Left ventricle myocardium superior (tissue), 1 donor: ENCODE data around the gene NSMF. TPM values are rescaled to one million over a fixed set of nuclear protein-coding genes. Genes with fewer than 3 reads are reported as not detected.
A peak's percentile ranks its signal among the peaks of the same experiment; 100 is the strongest.

Source experiments
- ATAC-seq: fragments of 200-7000 bp; cut with Tn5 transposase; one replicate; pipeline ENCODE4 v1.9.1; 2020; ENCODE audit warnings: mild to moderate bottlenecking, moderate library complexity
- DNase-seq: peaks from one replicate; pipeline ENCODE4 v3.0.0-alpha.2; 2020
- intact Hi-C: fragments of 100-400 bp; cut with micrococcal nuclease; formaldehyde crosslinking; loops from one replicate; pipeline ENCODE4 v1.11.0; 2022
- long read RNA-seq: library from polyadenylated mRNA; unstranded; transcript quantifications from one replicate; pipeline ENCODE4 v2.0.0, GENCODE V29; 2021
- total RNA-seq: library from RNA; stranded (reverse); fragmentation: NEBNext Ultra II Directional; extraction: Animal tissue kit (Norgen Biotek cat#: 25700); gene quantifications from one replicate; pipeline ENCODE4 v1.2.1, GENCODE V29; 2021
- donor health status: DM: no; HTN: yes; CAD: no; lungs with severe emphysema.

Gene NSMF, protein sequence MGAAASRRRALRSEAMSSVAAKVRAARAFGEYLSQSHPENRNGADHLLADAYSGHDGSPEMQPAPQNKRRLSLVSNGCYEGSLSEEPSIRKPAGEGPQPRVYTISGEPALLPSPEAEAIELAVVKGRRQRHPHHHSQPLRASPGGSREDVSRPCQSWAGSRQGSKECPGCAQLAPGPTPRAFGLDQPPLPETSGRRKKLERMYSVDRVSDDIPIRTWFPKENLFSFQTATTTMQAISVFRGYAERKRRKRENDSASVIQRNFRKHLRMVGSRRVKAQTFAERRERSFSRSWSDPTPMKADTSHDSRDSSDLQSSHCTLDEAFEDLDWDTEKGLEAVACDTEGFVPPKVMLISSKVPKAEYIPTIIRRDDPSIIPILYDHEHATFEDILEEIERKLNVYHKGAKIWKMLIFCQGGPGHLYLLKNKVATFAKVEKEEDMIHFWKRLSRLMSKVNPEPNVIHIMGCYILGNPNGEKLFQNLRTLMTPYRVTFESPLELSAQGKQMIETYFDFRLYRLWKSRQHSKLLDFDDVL
- 10.2 TPM for total RNA-seq
- long read RNA-seq, transcript NSMF-201 (15 exons, 2,981 nt): major isoform, 9 of 27 reads
- long read RNA-seq, partial matches to known transcripts: 5 of 27 reads
- long read RNA-seq, other reads (novel, unspliced or antisense): 11 of 27 reads

DNA sequence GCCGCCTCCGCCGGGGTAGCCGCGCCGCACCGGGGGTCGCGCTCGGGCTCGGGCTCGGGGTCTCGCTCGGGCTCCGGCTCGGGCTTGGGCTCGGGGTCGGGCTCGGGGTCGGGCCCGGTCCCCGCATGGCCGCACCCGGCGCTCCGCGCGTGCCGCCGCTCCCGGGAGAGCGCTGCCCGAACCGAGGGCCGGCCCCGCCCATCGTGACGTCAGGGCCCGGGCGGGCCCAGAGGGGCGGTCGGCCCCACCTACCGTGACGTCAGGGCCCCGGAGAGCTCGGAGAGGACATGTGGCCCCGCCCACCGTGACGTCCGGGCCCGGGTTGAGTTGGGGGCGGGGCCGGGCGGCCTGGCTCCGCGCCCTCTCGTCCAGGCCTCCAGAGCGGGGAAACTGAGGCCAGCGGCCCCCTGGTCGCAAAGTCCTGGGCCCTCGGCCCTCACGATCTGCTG is at the start of gene NSMF:
Gene NSMF, minus strand, starts transcription at position 183 of the 449 bp plus-strand sequence. CDS start 232 bp downstream, outside the sequence.
- ATAC-seq: peak; percentile 91
- DNase-seq: peak; percentile 97

DNA sequence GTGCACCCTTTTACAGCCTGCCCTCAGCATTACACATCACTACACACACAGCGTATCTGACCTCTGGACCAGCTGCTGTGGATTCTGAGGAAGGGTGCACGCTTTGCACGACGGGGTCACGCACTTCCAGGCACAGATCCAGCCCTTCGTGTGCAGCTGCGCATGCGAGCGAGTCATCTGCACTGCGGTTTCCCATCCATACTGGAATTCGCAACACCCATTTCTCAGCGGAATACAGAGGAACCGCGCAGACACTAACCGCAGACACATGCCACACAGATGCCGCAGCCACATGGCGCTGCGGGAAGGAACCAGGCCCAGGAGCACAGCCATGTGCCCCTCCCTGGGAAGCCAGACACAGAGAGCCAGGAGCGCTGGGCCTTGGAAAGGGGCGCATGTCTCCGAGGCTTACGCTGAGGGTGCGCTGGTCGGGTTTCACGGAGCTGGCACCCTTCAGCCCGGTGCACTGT is 47.6 kb upstream of the NSMF start:
- ATAC-seq (no peak), DNase-seq (no peak)
- intact Hi-C loops: no loop called here

More for the DNA sequence above, at the start of gene NSMF:
- intact Hi-C loops: no loop called here

DNA sequence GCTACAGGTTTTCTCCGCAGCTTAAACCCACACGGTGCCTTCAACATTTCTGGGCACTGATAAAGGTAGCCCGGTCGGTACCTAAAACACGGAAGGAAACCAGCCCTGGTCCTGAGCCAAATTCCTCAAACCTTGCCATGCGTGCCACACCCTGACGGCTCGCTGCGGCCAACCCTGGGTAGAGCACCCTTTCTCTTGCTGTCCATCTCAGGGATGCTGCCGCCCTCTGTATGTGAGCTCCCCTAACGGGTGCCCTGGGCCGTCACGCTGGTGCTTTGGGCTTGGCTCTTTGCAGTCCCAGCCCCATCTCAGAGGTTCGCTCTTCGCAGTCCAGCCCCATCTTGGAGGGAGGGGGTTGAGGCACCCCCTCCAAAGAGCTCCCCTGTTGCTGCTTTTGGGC is 47.1 kb upstream of the NSMF start:
- DNase-seq (no peak), ATAC-seq (no peak)
- intact Hi-C loops: no loop called here

DNA sequence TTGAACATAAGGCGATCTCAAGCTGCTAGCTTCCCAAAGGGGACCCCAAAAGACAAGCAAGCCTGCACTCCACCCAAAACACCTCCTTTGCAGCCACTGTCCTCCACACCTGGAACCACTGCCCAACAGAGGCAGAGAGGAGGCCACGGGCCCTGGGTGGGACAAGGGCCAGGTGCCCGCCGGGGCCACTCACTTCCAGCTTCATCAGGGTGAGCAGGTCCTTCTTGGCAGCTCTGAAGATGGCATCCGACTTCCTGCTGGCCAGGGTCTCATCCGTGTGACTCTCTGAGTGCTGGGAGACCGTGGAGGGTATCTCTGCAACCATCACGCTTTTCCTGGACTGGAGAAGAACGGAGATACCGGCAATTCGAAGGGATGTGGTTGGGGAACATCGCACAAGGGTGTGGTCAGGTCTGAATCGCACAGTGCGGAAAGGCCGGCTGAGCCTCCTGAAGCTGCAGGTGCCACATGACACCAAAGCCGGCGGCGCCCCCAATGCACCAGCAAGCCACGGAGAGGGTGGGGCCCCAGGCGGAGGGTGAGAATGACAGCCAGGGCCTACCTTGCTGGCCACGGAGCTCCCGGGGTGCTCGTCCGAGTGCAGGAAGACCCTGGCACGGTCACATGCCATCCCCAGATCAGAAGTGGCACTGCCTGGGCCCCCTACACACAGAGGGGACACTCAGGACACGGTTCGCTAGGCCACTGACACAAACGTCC is 46.4 kb upstream of the NSMF start:
- intact Hi-C loops: no loop called here
- ATAC-seq: no peak
- DNase-seq: no peak

DNA sequence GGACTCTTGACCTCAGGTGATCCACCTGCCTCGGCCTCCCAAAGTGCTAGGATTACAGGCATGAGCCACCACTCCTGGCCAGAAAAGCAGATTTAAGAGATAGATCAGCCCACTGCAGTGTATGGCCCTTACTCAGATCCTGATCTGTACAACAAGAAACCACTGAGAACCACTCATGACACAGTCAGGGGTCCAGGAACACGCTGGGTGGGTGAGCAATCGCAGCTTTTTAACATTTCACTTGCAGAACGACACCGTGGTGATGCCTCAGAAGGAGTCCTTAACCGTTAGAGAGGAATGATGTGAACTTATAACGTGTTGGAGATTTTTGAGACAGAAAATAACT is 45.3 kb upstream of the NSMF start:
- DNase-seq (no peak), ATAC-seq (no peak)
- intact Hi-C loops: no loop called here

DNA sequence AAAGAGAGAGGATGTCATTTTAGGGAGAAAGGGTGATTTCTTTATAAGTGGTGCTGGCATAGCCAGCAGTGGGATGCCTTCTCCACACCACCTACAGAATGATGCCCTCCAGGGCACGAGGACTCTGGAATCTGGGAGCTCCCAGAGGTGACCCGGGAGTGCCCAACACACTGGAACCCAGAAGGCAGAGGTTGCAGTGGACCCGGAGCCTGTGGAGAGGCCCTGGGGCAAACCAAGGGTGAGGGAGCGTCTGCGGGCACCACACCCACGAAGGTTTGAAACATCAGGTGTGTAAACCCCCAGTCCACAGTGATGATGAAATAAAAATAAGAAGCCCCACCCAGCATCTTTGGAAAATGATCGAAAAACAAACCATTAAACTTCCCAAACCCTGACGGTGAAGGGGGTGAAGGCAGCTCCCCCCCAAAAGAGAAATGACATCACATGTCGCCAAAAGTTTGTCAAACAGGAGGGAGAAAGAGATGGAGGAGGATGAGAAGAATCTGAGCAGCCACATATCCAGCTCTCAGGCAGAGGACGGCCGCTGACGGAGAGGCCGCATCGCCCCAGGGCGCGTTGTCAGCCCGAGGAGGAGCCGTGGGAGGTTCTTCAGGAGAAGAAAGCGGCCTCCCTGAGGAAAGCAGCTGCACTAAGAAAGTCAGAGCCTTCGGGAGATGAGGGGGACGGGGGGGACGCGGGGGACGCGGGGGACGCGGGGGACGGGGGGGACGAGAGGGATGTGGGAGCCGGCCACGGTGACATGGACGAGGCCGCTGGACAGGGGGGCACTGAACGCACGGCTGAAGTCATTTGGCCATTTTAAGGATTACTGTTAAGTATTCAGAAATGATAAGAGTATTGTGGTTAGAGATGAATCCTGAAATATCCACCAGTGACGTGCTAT is 43.1 kb upstream of the NSMF start:
- ATAC-seq (no peak), DNase-seq (no peak)
- intact Hi-C loops: no loop called here

DNA sequence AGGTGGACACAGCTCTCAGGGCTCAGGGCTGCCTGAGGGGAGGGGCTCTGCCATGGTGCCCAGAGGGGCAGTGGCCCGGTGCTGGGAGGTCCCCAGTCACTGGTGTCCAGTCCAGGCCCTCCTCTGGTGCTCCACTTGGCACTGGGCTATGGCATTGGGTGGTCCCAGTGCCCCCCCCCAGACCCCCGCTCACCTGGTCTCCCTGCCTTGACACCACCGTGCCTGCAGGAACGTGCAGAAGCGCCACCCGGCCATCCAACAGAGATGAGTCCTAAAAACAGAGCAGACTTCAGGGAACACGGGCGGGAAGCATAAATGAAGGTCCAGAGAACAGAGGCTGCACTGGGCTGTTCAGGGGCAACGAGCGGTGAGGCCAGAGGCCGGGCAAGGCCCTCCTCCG is 42.3 kb upstream of the NSMF start:
- ATAC-seq (no peak), DNase-seq (no peak)
- intact Hi-C loops: no loop called here

DNA sequence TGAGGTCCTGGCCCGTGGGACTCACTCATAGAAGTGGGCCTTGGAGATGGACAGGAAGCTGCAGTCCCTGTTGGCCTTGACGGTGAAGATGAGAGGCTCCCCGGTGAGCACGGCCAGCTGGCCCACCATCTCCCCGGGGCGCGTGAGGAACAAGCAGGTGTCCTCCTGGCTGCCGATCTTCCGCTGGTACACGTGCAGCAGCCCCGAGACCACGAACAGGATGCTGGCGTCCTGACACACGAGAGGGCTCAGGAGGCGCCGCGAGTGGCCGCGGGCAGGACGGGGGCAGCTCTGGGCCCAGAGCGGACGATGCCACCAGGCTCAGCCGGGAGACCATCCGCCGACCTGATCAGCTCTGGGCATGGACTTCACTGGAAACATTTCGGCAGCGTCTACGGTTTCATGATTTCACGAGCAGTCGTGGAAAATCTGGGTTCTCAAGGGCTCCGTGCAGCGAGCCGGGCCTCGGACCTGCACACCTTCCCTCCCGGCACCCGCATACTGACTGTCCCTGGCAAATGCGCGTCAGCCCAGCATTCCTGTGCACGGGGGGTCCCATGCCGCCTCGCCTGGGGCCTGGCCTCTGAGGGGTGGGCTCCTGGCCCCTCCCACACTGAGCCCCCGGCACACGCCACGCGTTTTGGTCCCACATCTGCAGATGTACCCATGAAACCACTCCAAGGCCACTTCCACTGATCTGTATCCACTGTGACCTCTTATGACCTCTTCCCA is 41.7 kb upstream of the NSMF start:
- no peak for DNase-seq
- ATAC-seq: no peak
- intact Hi-C loops: no loop called here

DNA sequence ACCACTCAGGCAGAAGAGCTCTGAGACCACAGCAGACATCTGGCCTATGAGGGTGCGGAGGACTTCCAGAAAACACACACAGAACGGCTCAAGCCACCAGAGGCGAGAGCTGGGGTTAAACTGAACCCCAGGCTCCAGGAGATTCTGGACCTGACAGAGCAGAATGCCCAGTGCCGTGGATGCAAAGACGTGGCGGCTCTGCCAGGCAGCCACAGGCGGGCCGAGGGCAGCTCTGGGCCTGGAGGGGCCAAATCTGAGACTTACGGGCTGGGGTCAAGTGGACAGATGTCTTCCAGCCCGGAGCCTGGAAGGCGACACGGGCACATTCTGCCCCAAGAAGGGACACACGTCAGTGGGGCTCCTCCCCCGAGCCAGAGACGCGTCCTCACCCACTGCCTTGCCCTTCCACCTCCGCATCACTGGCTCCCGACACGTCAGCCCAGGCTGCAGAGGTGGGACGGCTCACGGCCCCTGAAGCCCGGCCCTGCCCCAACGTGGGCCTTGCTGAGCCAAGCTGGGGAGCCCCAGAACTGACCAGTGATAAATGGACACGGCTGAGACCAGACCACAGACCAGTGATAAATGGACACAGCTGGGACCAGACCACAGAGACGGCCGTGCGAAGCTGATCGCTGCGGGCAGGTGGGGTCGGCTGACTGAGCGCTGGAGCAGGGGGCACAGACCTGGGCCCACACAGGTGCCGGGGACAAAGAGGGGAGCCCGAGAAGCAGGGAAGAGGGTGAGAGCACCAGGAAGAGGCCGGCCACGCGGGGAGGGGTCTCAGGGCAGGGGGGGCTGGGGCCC is 40.9 kb upstream of the NSMF start:
- no peak for ATAC-seq
- intact Hi-C loops: no loop called here
- no peak for DNase-seq

DNA sequence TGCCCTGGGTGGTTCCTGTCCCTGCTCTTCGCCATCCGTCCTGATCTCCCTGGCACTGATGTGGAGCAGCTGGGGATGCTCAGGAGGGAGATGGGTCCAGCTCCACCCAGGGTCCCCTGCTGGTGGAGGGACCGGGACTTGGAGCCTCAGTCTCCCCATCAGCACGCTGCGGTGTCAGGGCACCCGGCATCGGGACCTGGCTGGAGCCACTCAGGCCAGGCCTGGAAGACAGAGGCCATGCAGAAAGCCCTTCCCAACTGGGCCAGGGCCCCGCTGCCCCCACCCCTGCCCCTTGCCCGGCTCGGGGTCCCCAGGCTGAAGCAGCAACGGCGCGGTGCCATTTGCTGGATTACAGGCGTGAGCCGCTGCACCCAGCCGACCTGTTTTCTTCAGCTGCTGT is 40.3 kb upstream of the NSMF start:
- DNase-seq (no peak), ATAC-seq (no peak)
- intact Hi-C loops: no loop called here

DNA sequence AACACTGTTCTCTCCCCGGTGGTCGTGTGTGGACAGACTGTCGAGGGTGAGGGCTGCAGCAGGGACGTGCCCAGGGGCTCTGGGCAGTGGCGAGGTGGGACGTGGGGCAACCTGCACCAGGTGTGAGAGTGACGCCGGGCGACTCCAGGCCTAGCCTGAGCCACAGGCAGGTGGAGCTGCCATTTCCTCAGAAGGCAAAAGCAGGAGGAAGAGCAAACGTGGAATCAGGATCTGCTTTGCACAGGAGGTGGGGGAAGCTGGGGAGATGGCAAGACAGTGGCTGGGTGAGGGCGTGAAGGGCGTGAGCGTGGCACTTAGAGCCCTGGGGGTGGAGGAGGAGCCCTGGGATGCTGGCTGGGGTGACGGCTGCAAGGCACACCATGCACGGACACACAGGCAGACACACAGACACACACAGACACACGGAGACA is 39.6 kb upstream of the NSMF start:
- DNase-seq (no peak), ATAC-seq (no peak)
- intact Hi-C loops: no loop called here

DNA sequence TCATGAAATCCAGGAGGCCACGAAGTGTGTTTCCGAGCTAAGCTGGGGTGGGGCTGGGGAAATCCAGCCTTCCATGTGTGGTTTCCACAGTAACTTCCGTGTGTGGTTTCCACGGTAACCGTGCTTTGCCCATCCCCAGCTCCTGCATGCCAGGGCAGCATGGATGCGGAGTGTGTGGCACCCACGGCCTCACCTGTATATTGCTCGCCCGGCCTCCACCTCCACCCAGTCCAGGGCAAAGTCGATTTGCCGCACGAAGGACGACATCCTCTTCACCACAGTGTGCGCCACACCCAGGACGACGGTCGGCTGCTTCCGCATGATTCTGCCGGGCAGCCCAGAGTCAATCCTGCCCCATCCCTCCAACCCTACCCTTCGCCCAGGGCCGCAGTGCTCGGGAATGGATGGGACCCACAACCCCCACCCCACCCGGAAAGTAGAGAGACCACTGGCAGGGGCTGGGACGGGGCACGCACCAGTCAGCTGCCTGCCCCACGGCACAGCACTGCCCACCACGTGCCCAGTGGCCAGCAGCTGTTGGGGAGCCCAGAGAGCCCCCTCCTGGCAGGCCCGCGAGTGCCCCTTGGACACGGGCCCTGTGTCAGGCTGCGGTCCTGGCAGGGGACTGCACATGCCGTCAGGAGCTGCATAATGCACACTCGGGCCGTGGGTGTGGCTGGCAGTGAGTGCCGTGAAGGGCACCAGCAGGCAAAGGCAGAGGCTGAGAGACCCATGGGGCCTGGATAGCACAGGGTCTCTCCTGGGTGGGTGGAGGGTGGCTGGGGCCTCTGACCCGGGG is 39.0 kb upstream of the NSMF start:
- DNase-seq: no peak
- intact Hi-C loops: no loop called here
- ATAC-seq: no peak

DNA sequence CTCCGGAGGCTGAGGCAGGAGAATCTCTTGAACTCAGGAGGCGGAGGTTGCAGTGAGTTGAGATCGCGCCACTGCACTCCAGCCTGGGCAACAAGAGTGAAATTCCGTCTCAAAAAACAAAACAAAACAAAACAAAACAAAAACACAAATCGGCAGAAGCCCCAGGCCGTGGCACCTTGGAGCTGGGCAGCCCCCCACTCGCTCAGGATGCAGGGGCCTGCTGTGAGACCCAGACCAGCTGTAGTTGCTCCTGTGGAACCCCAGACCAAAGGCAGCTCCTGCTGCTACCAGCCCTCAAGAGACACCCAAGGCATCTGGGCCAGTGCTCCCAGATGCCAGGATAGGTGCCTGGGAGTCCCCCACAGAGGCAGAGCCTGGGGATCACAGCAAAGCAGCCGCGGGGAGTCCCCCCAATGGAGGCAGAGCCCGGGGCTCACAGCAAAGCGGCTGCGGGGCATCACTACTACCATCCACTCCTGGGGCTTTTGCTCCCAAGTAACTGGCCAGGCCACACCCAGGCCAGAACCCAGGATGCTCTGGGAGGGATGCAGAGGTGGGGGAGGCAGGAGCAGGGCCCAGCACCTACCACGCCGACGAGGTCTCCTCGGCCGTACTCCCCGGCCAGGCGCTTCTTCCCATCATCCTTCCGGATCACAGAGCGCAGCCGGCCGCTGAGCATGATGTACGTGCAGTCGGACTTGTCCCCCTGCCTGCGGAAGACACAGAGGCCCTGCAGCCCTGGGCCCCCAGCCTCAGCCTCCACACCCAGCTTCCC is 37.7 kb upstream of the NSMF start:
- intact Hi-C loops: no loop called here
- no peak for DNase-seq
- no peak for ATAC-seq

DNA sequence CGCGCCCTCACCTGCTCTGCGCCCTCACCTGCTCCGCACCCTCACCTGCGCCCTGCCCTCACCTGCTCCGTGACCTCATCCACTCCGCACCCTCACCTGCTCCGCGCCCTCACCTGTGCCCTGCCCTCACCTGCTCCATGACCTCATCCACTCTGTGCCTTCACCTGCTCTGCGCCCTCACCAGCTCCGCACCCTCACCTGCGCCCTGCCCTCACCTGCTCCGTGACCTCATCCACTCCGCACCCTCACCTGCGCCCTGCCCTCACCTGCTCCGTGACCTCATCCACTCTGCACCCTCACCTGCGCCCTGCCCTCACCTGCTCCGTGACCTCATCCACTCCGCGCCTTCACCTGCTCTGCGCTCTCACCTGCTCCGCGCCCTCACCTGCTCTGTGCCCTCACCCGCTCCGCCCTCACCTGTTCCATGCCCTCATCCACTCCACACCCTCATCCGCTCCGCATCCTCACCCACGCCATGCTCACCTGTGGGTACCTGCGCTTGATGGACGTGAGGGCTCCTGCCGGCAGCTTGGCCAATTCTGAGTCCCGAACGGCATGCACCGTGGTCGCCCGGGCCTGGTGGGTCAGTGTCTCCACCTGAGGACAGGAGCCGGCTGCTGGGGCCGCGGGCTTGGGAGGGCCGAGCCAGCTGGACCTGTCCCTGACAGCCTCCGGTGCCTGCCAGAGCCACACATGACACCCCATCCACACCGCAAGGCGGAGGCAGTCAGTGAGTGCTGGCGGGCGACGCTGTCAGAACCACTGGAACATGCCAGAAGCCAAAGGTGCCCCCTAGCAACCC is 35.6 kb upstream of the NSMF start:
- ATAC-seq: peak; percentile 54
- no peak for DNase-seq
- intact Hi-C loops: no loop called here

DNA sequence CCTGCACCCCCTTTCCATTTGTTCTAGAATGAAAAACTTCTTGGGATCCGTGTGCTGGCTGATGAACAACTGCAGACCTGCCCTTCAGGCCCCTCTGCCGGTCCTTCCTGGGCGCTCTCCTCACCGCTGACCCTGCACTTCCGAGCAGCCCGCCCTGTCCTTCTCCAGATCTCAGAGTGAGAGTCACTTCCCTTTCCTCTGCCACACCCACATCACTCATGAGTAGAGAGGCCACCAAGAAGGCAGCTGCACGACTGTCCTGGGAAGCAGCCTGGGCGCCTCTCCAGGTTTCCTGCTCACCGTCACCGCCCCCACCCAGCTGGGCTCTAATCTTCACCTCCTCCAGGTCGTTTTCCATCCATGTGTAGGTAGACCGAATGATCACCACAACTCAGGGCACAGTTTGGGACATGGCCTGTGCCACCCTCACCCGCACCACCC is 35.0 kb upstream of the NSMF start:
- intact Hi-C loops: no loop called here
- ATAC-seq (peak; percentile 57), DNase-seq (no peak)
